HepG2 (cell line): Measurements from ENCODE around the gene KLRC4. TPM values are rescaled to one million over a fixed set of nuclear protein-coding genes. Genes with fewer than 3 reads are reported as not detected.

Experiments
- AKAP8 ChIP-seq: sonication (generic); formaldehyde crosslinking; IDR thresholded peaks from 2 replicates; pipeline ENCODE4 v1.5.1; 2020; ENCODE audit warnings: mild to moderate bottlenecking, missing genetic modification reagents
- FOXA3 ChIP-seq: IDR thresholded peaks from 2 replicates; pipeline ENCODE4 v1.6.1; 2016; ENCODE audit warnings: missing genetic modification reagents, missing compliant biosample characterization
- GABPA ChIP-seq, 2 experiments: IDR thresholded peaks; 2 replicates each; pipeline ENCODE4 v1.6.1; 2011 to 2016; ENCODE audit warnings: low read depth in 2 of 2, low read length in 1 of 2, missing biosample characterization in 1 of 2, missing genetic modification characterization in 1 of 2
- HOXA9 ChIP-seq: sonication (generic); formaldehyde crosslinking; IDR thresholded peaks from 2 replicates; pipeline ENCODE4 v1.8.1; 2022; ENCODE audit warnings: missing genetic modification reagents, mild to moderate bottlenecking, moderate library complexity, borderline replicate concordance
- ISX ChIP-seq: sonication (generic); formaldehyde crosslinking; conservative IDR thresholded peaks from 2 replicates; pipeline ENCODE4 v1.5.0; 2020; ENCODE audit warnings: missing genetic modification reagents
- TBX2 ChIP-seq: sonication (generic); formaldehyde crosslinking; IDR thresholded peaks from 2 replicates; pipeline ENCODE4 v1.5.0; 2020; ENCODE audit warnings: missing genetic modification reagents, mild to moderate bottlenecking, borderline replicate concordance
- ZNF143 ChIP-seq: sonication (generic); formaldehyde crosslinking; IDR thresholded peaks from 2 replicates; pipeline ENCODE4 v1.4.0; 2020; ENCODE audit warnings: missing genetic modification reagents
- ZNF619 ChIP-seq: sonication (generic); formaldehyde crosslinking; IDR thresholded peaks from 2 replicates; pipeline ENCODE4 v1.4.0; 2020; ENCODE audit warnings: mild to moderate bottlenecking, missing genetic modification reagents
- ZNF737 ChIP-seq: sonication (generic); formaldehyde crosslinking; IDR thresholded peaks from 2 replicates; pipeline ENCODE4 v1.5.0; 2020; ENCODE audit warnings: missing genetic modification reagents, mild to moderate bottlenecking, borderline replicate concordance
- ZNF747 ChIP-seq: sonication (generic); formaldehyde crosslinking; IDR thresholded peaks from 2 replicates; pipeline ENCODE4 v1.8.1; 2023; ENCODE audit warnings: missing genetic modification reagents, mild to moderate bottlenecking, borderline replicate concordance
- polyA plus RNA-seq, 8 experiments: library from polyadenylated mRNA; depleted of rRNA in 3 of 8; stranded (reverse) in 7 of 8; unstranded in 1 of 8; fragments of >200 nt; fragmentation: Illumina TruSeq in 4 of 8; extraction: Trizol in 4 of 8; gene quantifications; 2 replicates each; pipeline versions ENCODE4 v1.2.1 to v1.2.3, GENCODE V29; 2011 to 2016; ENCODE audit warnings: low read depth in 4 of 8, missing spikeins in 1 of 8, mixed read lengths in 1 of 8; ENCODE audit not compliant: insufficient read depth in 1 of 8
- total RNA-seq, 5 experiments: library from RNA; depleted of rRNA; stranded (reverse); fragments of >200 nt; fragmentation: Illumina TruSeq; extraction: Trizol; gene quantifications; 2 replicates each; pipeline ENCODE4 v1.2.3, GENCODE V29; 2016; ENCODE audit warnings: low read depth in 1 of 5
- TF ChIP-seq, protein P1 (sequence below): sonication (generic); formaldehyde crosslinking; IDR thresholded peaks from 2 replicates; pipeline ENCODE4 v1.4.0; 2020; ENCODE audit warnings: missing genetic modification reagents
- TF ChIP-seq, protein P2 (sequence below): sonication (generic); formaldehyde crosslinking; IDR thresholded peaks from 2 replicates; pipeline ENCODE4 v1.5.0; 2020; ENCODE audit warnings: missing genetic modification reagents
- TF ChIP-seq, protein P3 (sequence below): IDR thresholded peaks from 2 replicates; pipeline ENCODE4 v1.6.1; 2016
- TF ChIP-seq, protein P4 (sequence below): sonication (generic); formaldehyde crosslinking; IDR thresholded peaks from 2 replicates; pipeline ENCODE4 v1.4.0; 2020; ENCODE audit warnings: low read depth, mild to moderate bottlenecking, missing genetic modification reagents
- TF ChIP-seq, protein P5 (sequence below): sonication (generic); formaldehyde crosslinking; IDR thresholded peaks from 2 replicates; pipeline ENCODE4 v1.8.1; 2022; ENCODE audit warnings: low read depth, mild to moderate bottlenecking, missing genetic modification reagents
- TF ChIP-seq, protein P6 (sequence below): sonication (generic); formaldehyde crosslinking; IDR thresholded peaks from 2 replicates; pipeline ENCODE4 v1.8.0; 2022; ENCODE audit warnings: missing genetic modification reagents, mild to moderate bottlenecking, borderline replicate concordance
- TF ChIP-seq, protein P7 (sequence below): fragments of 450-650 bp; IDR thresholded peaks from 2 replicates; pipeline ENCODE4 v1.6.1; 2016

KLRC4 gene
- total and polyA plus RNA-seq, 2 of the 13 experiments (the other 11 are each of a cell fraction or from before 2014, with no cell fraction given) = 0.09 TPM; not detected in 1

DNA sequence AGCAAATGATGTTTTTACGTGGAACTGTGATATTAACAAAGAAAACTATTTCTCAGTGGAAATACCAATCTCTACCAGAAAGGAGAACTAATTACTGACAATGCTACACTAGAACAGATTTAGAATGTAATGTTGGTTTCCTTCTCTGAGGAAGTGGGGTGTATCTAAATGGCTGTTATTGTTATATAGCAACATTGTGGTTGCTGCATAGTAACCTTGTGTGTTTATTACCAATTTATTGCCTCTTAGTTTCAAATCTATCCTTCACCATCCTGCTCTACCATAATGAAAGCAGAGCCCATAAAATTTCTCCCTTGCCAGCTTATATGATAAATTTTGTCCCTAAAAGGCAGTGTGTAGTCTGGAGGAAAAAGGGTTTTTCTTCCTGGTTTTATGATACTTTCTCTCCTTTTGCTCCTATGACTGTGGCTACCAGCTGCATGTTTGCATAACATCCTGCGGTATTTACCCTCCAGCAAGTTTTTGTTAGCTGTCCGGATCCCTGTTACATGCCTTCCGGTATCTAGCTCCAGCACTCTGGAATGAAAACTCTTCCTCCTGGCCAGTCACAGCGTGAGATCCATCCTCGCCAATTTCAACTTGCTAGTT is 14.1 kb downstream of the KLRC4 start (continued):
- TF ChIP-seq, protein P1, sequence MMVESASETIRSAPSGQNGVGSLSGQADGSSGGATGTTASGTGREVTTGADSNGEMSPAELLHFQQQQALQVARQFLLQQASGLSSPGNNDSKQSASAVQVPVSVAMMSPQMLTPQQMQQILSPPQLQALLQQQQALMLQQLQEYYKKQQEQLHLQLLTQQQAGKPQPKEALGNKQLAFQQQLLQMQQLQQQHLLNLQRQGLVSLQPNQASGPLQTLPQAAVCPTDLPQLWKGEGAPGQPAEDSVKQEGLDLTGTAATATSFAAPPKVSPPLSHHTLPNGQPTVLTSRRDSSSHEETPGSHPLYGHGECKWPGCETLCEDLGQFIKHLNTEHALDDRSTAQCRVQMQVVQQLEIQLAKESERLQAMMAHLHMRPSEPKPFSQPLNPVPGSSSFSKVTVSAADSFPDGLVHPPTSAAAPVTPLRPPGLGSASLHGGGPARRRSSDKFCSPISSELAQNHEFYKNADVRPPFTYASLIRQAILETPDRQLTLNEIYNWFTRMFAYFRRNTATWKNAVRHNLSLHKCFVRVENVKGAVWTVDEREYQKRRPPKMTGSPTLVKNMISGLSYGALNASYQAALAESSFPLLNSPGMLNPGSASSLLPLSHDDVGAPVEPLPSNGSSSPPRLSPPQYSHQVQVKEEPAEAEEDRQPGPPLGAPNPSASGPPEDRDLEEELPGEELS = peak; percentile 55
- TF ChIP-seq ZNF619 (CRISPR knock-in tag) (no peak), GABPA (IDR thresholded peaks at IDR 0.05; ENCODE audit: low read depth, low read length) (no peak), GABPA (CRISPR knock-in tag; IDR thresholded peaks at IDR 0.05; ENCODE audit: low read depth) (peak; percentile 78), TBX2 (CRISPR knock-in tag) (0 out of 2 replicates have a peak, but pooled peaks have one; percentile 35), ZNF747 (no peak), AKAP8 (CRISPR knock-in tag) (no peak), HOXA9 (CRISPR knock-in tag) (no peak), FOXA3 (CRISPR knock-in tag) (peak; percentile 91), ZNF737 (CRISPR knock-in tag) (no peak), ISX (CRISPR knock-in tag) (no peak), ZNF143 (CRISPR knock-in tag) (no peak)
- TF ChIP-seq, protein P2, sequence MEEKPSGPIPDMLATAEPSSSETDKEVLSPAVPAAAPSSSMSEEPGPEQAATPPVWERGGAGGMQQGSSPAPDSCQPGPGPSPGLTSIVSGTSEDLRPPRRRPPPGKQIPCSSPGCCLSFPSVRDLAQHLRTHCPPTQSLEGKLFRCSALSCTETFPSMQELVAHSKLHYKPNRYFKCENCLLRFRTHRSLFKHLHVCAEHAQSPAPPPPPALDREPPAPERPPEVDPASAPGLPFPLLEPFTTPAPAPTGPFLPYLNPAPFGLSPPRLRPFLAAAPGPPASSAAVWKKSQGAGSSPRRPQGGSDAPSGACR = no peak
- TF ChIP-seq, protein P3, sequence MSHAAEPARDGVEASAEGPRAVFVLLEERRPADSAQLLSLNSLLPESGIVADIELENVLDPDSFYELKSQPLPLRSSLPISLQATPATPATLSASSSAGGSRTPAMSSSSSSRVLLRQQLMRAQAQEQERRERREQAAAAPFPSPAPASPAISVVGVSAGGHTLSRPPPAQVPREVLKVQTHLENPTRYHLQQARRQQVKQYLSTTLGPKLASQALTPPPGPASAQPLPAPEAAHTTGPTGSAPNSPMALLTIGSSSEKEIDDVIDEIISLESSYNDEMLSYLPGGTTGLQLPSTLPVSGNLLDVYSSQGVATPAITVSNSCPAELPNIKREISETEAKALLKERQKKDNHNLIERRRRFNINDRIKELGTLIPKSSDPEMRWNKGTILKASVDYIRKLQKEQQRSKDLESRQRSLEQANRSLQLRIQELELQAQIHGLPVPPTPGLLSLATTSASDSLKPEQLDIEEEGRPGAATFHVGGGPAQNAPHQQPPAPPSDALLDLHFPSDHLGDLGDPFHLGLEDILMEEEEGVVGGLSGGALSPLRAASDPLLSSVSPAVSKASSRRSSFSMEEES = peak; percentile 40; the same call in 1 of the 2 replicates
- TF ChIP-seq, protein P4, sequence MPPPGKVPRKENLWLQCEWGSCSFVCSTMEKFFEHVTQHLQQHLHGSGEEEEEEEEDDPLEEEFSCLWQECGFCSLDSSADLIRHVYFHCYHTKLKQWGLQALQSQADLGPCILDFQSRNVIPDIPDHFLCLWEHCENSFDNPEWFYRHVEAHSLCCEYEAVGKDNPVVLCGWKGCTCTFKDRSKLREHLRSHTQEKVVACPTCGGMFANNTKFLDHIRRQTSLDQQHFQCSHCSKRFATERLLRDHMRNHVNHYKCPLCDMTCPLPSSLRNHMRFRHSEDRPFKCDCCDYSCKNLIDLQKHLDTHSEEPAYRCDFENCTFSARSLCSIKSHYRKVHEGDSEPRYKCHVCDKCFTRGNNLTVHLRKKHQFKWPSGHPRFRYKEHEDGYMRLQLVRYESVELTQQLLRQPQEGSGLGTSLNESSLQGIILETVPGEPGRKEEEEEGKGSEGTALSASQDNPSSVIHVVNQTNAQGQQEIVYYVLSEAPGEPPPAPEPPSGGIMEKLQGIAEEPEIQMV (CRISPR knock-in tag) = no peak
- TF ChIP-seq, protein P5, sequence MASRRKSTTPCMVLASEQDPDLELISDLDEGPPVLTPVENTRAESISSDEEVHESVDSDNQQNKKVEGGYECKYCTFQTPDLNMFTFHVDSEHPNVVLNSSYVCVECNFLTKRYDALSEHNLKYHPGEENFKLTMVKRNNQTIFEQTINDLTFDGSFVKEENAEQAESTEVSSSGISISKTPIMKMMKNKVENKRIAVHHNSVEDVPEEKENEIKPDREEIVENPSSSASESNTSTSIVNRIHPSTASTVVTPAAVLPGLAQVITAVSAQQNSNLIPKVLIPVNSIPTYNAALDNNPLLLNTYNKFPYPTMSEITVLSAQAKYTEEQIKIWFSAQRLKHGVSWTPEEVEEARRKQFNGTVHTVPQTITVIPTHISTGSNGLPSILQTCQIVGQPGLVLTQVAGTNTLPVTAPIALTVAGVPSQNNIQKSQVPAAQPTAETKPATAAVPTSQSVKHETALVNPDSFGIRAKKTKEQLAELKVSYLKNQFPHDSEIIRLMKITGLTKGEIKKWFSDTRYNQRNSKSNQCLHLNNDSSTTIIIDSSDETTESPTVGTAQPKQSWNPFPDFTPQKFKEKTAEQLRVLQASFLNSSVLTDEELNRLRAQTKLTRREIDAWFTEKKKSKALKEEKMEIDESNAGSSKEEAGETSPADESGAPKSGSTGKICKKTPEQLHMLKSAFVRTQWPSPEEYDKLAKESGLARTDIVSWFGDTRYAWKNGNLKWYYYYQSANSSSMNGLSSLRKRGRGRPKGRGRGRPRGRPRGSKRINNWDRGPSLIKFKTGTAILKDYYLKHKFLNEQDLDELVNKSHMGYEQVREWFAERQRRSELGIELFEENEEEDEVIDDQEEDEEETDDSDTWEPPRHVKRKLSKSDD (CRISPR knock-in tag) = no peak
- TF ChIP-seq, protein P6, sequence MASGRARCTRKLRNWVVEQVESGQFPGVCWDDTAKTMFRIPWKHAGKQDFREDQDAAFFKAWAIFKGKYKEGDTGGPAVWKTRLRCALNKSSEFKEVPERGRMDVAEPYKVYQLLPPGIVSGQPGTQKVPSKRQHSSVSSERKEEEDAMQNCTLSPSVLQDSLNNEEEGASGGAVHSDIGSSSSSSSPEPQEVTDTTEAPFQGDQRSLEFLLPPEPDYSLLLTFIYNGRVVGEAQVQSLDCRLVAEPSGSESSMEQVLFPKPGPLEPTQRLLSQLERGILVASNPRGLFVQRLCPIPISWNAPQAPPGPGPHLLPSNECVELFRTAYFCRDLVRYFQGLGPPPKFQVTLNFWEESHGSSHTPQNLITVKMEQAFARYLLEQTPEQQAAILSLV = no peak
- TF ChIP-seq, protein P7, sequence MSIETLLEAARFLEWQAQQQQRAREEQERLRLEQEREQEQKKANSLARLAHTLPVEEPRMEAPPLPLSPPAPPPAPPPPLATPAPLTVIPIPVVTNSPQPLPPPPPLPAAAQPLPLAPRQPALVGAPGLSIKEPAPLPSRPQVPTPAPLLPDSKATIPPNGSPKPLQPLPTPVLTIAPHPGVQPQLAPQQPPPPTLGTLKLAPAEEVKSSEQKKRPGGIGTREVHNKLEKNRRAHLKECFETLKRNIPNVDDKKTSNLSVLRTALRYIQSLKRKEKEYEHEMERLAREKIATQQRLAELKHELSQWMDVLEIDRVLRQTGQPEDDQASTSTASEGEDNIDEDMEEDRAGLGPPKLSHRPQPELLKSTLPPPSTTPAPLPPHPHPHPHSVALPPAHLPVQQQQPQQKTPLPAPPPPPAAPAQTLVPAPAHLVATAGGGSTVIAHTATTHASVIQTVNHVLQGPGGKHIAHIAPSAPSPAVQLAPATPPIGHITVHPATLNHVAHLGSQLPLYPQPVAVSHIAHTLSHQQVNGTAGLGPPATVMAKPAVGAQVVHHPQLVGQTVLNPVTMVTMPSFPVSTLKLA = no peak
